LNCaP clone FGC (cell line): ENCODE measurements around the gene GTF3C6.

Experiments
- DNase-seq: peaks from one replicate; pipeline ENCODE4 v3.0.0-alpha.2; 2011; ENCODE audit warnings: low read depth
- H3K4me3 ChIP-seq: 2 replicates; pipeline ENCODE4 v1.5.1; 2011; ENCODE audit warnings: mild to moderate bottlenecking, low read depth, low read length, control low read depth
- TF ChIP-seq, protein P1 (sequence below): IDR thresholded peaks from 2 replicates; pipeline ENCODE4 v1.5.1; 2012; ENCODE audit warnings: mild to moderate bottlenecking; ENCODE audit not compliant: control insufficient read depth, insufficient read depth; ENCODE audit errors: extremely low read depth

GTF3C6 gene, protein sequence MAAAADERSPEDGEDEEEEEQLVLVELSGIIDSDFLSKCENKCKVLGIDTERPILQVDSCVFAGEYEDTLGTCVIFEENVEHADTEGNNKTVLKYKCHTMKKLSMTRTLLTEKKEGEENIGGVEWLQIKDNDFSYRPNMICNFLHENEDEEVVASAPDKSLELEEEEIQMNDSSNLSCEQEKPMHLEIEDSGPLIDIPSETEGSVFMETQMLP

DNA sequence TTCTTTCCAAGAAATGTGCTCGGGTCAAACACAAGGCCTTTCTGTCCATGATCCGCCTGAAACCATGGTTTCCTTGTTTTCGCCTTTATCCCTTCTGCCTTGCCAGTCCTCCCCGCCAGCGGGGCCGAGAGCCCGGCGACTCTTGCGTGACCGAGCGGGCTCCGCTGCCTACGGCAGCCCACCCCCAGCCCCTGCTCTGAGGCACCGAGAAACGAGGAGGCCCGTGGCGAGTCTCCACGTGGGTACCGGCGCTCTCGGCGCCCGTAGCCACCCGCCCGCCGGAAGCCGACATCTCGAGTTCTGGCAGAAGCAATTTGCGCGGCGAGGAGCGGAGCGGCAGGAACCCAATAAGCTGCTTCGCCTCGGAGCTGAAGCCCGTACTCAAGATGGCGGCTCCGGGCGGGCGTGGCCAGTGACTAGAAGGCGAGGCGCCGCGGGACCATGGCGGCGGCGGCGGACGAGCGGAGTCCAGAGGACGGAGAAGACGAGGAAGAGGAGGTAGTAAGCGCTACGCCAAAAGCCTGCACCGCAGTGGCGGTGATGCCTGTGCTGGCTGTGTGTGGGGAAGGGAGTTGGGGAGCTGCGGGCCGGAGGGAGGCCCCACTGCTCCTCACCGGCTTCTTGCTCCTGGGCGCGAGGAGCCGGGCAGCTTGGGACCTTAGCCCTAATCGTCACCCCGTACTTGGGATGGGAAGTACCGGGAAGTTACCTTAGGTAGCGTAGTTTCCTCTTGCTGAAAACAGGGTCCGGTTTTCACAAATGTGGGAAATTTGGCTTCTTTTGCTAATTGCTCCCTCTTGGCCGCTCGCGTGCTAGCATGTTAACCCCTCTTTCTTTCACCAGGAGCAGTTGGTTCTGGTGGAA is at the start of gene GTF3C6:
TSS of gene GTF3C6 (plus strand) at position 378 of the 864 bp plus-strand sequence. CDS start at position 442, 64 bp downstream.
- TF ChIP-seq, protein P1, sequence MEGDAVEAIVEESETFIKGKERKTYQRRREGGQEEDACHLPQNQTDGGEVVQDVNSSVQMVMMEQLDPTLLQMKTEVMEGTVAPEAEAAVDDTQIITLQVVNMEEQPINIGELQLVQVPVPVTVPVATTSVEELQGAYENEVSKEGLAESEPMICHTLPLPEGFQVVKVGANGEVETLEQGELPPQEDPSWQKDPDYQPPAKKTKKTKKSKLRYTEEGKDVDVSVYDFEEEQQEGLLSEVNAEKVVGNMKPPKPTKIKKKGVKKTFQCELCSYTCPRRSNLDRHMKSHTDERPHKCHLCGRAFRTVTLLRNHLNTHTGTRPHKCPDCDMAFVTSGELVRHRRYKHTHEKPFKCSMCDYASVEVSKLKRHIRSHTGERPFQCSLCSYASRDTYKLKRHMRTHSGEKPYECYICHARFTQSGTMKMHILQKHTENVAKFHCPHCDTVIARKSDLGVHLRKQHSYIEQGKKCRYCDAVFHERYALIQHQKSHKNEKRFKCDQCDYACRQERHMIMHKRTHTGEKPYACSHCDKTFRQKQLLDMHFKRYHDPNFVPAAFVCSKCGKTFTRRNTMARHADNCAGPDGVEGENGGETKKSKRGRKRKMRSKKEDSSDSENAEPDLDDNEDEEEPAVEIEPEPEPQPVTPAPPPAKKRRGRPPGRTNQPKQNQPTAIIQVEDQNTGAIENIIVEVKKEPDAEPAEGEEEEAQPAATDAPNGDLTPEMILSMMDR = no peak
- H3K4me3 ChIP-seq = peak within 1 kb of the TSS; percentile 94
- peak; percentile 69 for DNase-seq

DNA sequence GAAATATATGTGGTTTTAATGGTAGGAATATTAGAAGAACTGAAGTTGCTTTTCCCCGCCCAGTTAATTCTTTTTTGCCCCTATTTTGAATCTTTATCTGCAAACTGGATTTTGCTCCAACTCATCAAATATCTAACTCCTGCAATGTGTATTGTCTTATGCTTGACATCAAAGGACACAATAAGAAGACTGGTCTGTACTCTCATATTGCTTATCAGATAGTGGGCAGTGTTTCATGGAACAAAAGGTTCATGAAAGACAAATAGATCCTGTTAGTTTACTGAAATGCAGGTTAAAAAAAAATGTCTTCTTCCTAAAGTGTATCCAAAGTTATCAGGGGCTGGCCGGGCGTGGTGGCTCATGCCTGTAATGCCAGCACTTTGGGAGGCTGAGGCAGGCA is 27.7 kb upstream of the GTF3C6 start:
- no peak overlapping the region for H3K4me3 ChIP-seq
- DNase-seq = peak; percentile 66
- TF ChIP-seq, protein P1 = no peak

DNA sequence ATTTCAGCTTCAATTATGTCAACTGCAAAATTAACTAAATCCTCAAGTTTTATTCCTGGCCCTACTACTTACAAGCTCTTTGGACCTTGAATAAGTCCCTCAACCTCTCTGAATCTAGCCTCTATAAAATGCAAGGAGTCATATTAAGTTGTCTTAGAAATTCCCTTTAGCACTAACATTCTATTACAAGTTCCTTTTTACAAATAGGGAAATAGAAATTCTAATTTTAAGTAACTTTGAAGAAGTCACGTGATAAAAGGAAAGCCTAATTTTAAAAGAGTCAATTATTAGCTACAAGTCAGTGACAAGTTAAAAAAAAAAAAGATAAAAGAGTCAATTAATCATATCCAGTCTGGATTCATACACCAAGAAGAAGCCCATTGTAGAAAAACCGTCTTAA is 24.6 kb upstream of the GTF3C6 start:
- no peak for DNase-seq
- no peak overlapping the region for H3K4me3 ChIP-seq
- TF ChIP-seq, protein P1 = no peak

DNA sequence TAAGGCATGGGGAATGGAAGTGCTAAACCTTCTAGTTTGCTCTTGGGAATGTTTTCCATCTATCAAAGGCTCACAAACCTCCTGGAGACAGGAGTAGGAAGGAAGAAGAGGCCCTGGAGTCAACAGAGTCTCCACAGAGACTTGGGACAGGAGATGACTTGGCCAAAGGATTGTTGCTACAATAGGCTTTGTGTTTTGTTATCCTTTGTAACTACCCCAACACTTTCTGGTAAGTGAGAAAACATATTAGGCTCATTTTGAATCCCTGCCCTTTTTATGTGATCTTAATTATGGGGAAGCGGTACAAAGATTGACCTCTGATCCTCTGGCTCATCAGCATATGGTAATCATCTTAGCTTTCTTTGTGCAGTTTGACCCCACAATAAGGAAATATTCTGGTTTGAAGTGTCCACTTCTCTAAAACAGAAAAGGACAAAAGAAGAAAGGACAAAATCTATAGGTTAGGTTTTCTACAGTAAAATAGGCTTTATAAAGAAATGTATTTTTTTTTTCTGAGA is 24.1 kb upstream of the GTF3C6 start:
- no peak for DNase-seq
- H3K4me3 ChIP-seq = no peak overlapping the region
- TF ChIP-seq, protein P1 = no peak

DNA sequence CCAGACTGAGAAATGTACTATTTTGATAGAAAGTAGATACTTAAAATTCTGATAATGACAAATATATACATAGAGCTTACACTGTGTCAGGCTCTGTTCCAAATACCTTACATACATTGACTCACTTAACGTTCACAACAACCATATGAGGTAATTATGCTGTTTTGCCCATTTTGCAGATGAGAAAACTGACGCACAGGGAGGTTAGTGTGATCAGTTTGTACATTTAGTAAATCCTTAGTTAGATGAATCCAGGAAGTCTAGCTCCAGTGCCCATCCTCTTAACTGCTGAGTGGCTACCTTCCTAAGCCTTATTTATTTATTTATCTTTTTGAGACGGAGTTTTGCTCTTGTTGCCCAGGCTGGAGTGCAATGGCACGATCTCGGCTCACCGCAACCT is 23.3 kb upstream of the GTF3C6 start:
- H3K4me3 ChIP-seq = no peak overlapping the region
- TF ChIP-seq, protein P1 = no peak
- DNase-seq = no peak

DNA sequence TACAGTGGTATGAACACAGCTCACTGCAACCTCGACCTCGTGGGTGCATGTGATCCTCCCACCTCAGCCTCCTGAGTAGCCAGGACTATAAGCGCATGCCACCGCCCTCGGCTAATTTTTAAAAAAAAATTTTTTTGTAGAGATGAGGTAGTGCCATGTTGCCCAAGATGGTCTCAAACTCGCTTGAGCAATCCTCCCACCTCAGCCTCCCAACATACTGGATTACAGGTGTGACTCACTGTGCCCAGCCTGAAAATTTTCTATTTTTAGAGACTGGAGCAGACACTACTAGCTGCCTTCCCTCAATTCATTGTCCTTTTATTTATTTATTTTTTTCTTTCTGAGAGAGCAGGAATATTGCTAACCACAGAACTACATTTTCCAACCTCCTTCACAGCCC is 20.3 kb upstream of the GTF3C6 start:
- no peak for DNase-seq
- H3K4me3 ChIP-seq = no peak overlapping the region
- TF ChIP-seq, protein P1 = no peak
